Endometrial microvascular endothelial cells (primary cell): ENCODE results near the gene NSFL1C. TPM values are rescaled to one million over a fixed set of nuclear protein-coding genes. Genes with fewer than 3 reads are reported as not detected.
"Not testable (repeated sequence)": the region's sequence is repeated elsewhere in the genome, so short reads cannot be mapped to it uniquely, and the experiment has no call there.

Experiments used
- in situ Hi-C: cut with HindIII; loops from 2 replicates; pipeline ENCODE4 v1.10.0; 2017; ENCODE audit warnings: low sequenced_read_pairs, low pct_unique_long_range_greater_than_20kb; ENCODE audit errors: inconsistent ontology term
- total RNA-seq: library from RNA; depleted of rRNA; stranded (reverse); fragments of >200 nt; gene quantifications from one replicate; pipeline ENCODE4 v1.2.3, GENCODE V29; 2015; ENCODE audit errors: inconsistent ontology term

The NSFL1C gene
- total RNA-seq: 54.2 TPM

GRCh38 chr20:1466211-1467081 is at the start of gene NSFL1C:
Gene NSFL1C (minus strand): TSS chr20:1466849. CDS start chr20:1466824, 25 bp downstream.
- in situ Hi-C loops: no loop called here

GRCh38 chr20:1513801-1514200 is 47.2 kb upstream of the NSFL1C start:
- in situ Hi-C loops: no loop called here

- in situ Hi-C loops: no loop called here
Measured at GRCh38 chr20:1509237-1509636, 42.6 kb upstream of the NSFL1C start.

GRCh38 chr20:1508574-1508973 is 41.9 kb upstream of the NSFL1C start:
- in situ Hi-C loops: no loop called here

- in situ Hi-C loops: no loop called here
Measured at GRCh38 chr20:1507276-1507675, 40.6 kb upstream of the NSFL1C start.

GRCh38 chr20:1505871-1506270 is 39.2 kb upstream of the NSFL1C start:
- in situ Hi-C loops: no loop called here

GRCh38 chr20:1505361-1505760 is 38.7 kb upstream of the NSFL1C start:
- in situ Hi-C loops: no loop called here

- in situ Hi-C loops: no loop called here
Measured at GRCh38 chr20:1503564-1504227, 37.0 kb upstream of the NSFL1C start.

- in situ Hi-C loops: no loop called here
Measured at GRCh38 chr20:1500496-1500895, 33.8 kb upstream of the NSFL1C start.

- in situ Hi-C loops: no loop called here
Measured at GRCh38 chr20:1499528-1500420, 33.1 kb upstream of the NSFL1C start.

- in situ Hi-C loops: not testable (repeated sequence)
Measured at GRCh38 chr20:1497371-1497770, 30.7 kb upstream of the NSFL1C start.

- in situ Hi-C loops: no loop called here
Measured at GRCh38 chr20:1496930-1497329, 30.3 kb upstream of the NSFL1C start.

- in situ Hi-C loops: no loop called here
Measured at GRCh38 chr20:1494436-1494835, 27.8 kb upstream of the NSFL1C start.

GRCh38 chr20:1493536-1493935 is 26.9 kb upstream of the NSFL1C start:
- in situ Hi-C loops: no loop called here

- in situ Hi-C loops: no loop called here
Measured at GRCh38 chr20:1491860-1492642, 25.4 kb upstream of the NSFL1C start.

- in situ Hi-C loops: no loop called here
Measured at GRCh38 chr20:1491281-1491840, 24.7 kb upstream of the NSFL1C start, which contains the start of gene SIRPB2. Gene SIRPB2 (minus strand): TSS chr20:1491420. CDS start chr20:1491359, 61 bp downstream.

- in situ Hi-C loops: no loop called here
Measured at GRCh38 chr20:1490643-1491195, 24.1 kb upstream of the NSFL1C start.
